GM19099 (cell line): ENCODE results near the gene OR6C70.

Experiments used
- POLR2A ChIP-seq: IDR thresholded peaks from 3 replicates; pipeline ENCODE4 v1.6.1; 2011; ENCODE audit warnings: low read depth; ENCODE audit not compliant: insufficient read length; ENCODE audit errors: extremely low read depth

The OR6C70 gene

DNA sequence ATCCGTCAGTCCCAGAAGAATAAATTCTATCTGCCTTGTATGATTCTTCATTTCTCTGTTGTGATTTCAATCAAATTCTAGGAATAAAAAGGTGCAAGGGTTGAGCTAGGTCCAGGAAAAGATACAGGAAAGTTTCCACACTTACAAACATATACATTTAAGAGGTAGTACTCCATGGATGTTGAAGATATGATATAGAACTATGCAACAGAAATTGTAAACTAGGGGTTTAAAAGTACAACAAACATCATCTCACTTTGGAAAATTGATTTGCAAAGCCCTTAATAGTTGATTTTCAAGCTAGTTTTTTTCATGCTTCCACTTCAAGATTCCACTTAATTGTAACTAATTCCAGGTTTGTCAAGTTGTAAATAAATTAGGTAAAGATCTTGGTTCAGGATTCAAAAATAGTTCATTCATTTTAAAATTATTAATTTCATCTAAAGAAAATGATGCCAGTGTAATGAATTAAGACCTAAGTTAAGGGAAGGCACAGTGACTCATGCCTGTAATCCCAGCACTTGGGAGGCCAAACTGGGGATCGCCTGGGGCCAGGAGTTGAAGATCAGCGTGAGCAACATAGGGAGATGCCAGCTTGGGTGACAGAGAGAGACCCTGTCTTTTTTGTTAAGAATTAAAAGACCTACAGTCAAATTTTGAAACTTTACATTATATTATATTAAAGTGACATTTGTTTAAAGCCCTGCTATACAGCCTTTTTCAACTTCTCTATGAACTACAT lies at the start of gene OR6C70:
TSS of gene OR6C70 (minus strand) at position 51 of the 742 bp plus-strand sequence. CDS start at position 51, 0 bp downstream.
- TF ChIP-seq POLR2A = no peak

- TF ChIP-seq POLR2A = no peak
Measured at GRCh38 chr12:55516391-55516790, 46.5 kb upstream of the OR6C70 start.

DNA sequence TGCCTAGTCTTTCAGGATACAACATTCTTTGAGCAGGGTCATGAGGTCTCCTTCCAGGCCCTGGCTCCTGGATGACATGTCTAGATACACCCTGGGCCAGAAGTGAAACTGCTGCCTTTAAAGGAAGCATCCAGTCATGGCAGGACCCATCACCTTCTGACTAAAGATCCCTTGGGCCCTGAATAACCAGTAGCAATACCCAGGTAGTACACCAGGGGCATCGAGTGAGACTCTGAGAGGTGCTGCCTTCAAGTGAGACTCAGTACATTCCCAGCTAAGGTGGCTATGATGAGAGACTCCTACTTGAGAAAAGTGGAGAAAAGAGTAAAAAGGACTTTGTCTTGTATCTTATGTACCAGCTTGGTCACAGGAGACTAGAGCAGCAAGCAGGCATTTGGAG lies 45.8 kb upstream of the OR6C70 start:
- TF ChIP-seq POLR2A = no peak

DNA sequence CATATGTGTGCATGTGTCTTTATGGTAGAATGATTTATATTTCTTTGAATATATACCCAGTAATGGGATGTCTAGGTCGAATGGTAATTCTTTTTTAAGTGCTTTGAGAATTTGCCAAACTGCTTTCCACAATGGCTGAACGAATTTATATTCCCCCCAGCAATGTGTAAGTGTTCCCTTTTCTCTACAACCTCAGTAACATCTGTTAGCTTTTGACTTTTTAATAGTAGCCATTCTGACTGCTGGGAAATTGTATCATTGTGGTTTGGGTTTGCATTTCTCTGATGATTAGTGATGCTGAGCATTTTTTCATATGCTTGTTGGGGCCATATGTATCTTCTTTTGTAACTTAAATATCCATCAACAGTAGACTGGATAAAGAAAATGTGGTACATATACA lies 31.7 kb upstream of the OR6C70 start:
- TF ChIP-seq POLR2A = no peak

GRCh38 chr12:55499810-55500252 lies 29.9 kb upstream of the OR6C70 start:
- TF ChIP-seq POLR2A = no peak

DNA sequence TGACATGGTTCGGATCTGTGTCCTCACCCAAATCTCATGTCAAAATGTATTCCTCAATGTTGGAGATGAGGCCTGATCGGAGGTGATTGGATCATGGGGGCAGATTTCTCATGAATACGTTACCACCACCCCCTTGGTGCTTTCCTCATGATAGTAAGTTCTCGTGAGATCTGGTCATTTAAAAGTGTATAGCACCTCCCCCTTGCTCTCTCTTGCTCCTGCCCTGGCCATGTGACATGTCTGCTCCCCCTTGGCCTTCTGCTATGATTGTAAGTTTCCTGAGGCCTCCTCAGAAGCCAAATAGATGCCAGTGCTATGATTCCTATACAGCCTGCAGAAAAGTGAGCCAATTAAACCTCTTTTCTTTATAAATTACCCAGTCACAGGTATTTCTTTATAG lies 29.3 kb upstream of the OR6C70 start:
- no peak for TF ChIP-seq POLR2A

GRCh38 chr12:55495490-55495889 lies 25.6 kb upstream of the OR6C70 start:
- no peak for TF ChIP-seq POLR2A

DNA sequence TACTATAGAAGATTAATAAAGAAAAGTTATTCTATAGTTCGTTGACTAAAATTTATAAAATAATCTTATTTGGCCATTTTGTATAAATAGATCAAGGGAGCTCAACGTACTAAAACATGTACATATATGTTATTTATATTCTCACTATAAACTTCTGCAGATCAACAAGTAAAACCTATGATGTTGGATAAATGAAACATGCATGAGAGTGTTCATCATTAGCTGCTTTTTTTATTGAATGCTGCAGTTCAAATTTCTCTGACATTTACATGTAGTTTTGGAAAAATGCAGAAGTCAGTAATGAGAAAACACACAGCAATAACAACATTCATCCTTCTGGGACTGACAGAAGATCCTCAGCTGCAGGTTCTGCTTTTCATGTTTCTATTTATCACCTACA lies 22.1 kb upstream of the OR6C70 start, which contains the start of gene OR6C68:
TSS of gene OR6C68 (plus strand) at position 301 of the 400 bp plus-strand sequence. CDS start at position 301, 0 bp downstream.
- TF ChIP-seq POLR2A = no peak

GRCh38 chr12:55472264-55472663 lies 2.3 kb upstream of the OR6C70 start:
- TF ChIP-seq POLR2A = no peak

GRCh38 chr12:55469291-55469690 lies 647 bp downstream of the OR6C70 start:
- no peak for TF ChIP-seq POLR2A

DNA sequence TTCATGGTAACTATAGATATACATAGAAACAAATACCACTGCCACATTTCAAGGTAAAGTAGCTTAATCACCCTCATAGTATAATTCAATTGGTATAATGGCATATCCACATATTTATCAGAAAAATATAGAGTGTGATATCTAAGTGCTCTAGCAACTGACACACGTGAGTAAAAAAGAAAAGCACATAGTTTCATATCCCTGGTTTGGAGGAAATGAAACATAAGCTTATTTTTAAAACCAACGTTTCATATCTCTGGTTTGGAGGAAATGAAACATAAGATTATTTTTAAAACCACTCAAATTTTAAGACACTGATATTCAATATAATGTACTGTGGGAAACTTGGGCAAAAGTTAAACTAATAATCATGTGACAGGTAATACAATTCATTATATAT lies 2.1 kb downstream of the OR6C70 start:
- TF ChIP-seq POLR2A = no peak

- TF ChIP-seq POLR2A = no peak
Measured at GRCh38 chr12:55448825-55449224, 21.1 kb downstream of the OR6C70 start.

DNA sequence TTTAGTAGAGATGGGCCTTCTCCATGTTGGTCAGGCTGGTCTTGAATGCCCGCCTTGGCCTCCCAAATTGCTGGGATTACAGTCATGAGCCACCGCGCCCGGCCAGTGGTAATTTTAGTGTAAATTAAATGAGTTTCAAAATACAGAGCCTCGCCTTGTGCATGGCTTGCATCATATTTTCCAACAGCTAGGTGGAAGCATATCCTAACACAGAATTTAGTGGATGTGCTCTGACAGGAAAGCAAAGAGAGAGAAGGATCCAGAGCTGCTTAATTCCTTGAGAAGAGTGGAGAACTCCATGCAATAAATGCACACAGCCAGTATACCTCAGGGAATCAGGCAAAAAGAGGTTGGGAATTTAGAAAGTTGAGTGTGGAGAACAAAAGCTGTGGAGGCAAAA lies 23.6 kb downstream of the OR6C70 start:
- TF ChIP-seq POLR2A = no peak

GRCh38 chr12:55445357-55445756 lies 24.6 kb downstream of the OR6C70 start:
- no peak for TF ChIP-seq POLR2A

DNA sequence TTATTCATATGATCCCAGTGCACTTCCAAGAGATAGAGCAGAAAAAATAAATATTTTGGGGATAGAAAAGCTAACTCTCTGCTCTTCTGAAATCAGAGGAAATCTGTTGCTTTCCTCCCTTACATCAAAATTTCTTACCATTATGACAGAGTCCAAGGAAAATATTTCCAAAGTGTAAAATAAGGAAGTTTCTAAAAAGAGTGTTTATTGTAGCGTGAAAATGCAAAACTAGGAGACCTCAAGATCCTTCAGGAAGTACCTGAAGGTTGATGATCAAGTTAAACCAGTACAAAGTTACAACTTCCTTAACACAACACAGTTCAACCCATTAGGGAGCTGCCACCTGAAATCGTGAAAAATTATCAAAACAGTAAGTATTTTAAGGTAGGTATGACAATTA lies 26.2 kb downstream of the OR6C70 start, which contains the start of gene OR6C2:
TSS of gene OR6C2 (plus strand) at position 301 of the 400 bp plus-strand sequence. CDS start 8,138 bp downstream, outside the sequence.
- no peak for TF ChIP-seq POLR2A

DNA sequence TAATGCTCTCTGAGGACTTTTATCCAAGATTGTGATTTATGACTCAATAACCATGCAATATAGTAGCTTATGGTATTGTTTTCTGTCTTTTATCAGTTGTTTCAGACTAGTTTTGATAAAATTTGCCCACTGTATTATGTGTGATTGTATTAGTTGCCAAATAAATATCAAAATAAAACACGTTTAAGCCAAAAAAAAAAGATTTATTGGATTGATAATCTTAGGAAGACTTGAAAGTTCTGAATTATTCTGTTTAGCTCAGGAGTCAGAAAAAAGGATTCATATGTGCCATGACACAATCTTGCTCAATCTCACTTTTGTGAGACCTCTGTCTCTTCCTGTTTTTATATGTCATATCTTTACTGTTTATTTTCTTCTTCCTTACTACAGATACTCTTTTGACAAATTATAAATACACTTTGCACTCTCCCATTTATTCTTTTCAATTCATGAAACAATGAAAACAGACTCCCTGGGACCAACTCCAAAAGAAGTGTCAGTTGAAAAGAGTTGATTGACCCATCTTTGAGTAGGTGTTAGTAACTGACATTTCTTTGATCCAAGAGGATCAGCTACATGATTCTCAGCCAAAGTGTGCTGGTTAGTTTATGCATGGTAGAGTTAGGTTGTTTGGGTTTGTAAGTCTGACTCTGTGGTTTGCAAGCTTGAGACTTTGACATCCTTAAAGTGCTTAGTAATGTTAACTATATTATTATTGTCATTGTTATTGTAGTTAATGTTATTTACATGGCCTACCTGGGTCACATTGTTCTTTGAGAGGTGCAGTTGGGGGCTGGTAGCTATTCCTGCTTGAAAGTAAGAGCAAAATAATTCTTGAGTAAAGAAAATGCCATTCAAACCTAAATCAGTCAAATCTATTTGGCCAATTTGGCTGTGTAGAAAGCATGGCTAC lies 41.4 kb downstream of the OR6C70 start:
- no peak for TF ChIP-seq POLR2A

GRCh38 chr12:55425954-55426353 lies 44.0 kb downstream of the OR6C70 start, which contains the start of gene OR6C76:
TSS of gene OR6C76 (plus strand) at chr12:55426254. CDS start at chr12:55426254, 0 bp downstream.
- no peak for TF ChIP-seq POLR2A
